ENCODE data around the gene SMAP1. TPM values are rescaled to one million over a fixed set of nuclear protein-coding genes. Genes with fewer than 3 reads are reported as not detected.

SMAP1 gene
- total RNA-seq, 1 experiment from 2014 or later, result 36.1 TPM

DNA sequence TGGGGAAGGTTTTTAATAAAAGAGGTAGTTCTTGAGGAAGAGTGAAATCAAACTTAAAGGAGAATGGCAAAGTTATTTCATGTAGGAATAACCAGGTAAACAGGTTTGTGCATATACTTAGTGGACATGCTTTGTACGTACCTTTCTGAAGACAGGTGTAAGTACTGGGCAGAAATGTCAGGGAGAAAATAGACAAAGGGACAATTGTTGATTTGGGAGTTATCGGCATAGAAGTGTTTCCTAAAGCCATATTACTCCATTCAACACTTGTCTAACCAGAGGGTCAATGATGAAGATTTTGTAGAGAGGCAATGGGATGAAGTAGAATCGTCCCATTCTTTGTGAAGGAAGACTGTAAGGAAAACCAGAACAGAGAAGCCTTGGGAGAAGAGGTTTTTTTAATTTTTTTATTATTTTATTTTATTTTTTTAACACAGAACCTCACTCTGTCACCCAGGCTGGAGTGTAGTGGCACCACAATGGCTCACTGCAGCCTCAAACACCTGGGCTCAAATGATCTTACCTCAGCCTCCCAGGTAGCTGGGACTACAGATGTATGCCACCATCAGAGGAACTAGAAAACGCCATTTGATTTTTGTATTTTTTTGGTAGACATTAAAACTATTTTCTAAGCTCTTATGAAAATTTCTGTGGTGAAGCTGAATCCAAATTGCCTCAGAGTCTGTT lies 18.0 kb downstream of the SMAP1 start:
- ChIA-PET POLR2A (no interaction called here), CTCF (interaction anchor here (0.8 to 3.0 kb wide), 6 partner anchors 18 to 465 kb away, joined by 3 to 19 read pairs (median 5); partner anchors contain the start of genes SDHAF4 and SMAP1)
- Mint-ChIP-seq H3K27ac (ENCODE audit: unreplicated experiment) (no peak overlapping the region), H3K27me3 (ENCODE audit: insufficient read depth, unreplicated experiment) (no peaks in the 10 kb centered on the region), H3K4me3 (ENCODE audit: unreplicated experiment) (no peak overlapping the region), H3K4me1 (ENCODE audit: low read depth, unreplicated experiment) (peaks cover 20% of the 10 kb centered on the region), H3K36me3 (ENCODE audit: insufficient read depth, unreplicated experiment) (no peaks in the 10 kb centered on the region), H3K9me3 (ENCODE audit: unreplicated experiment) (no peaks in the 10 kb centered on the region)
- no peaks in the 10 kb centered on the region for H3K4me1 ChIP-seq
- no peaks in the 10 kb centered on the region for H3K27me3 ChIP-seq (replicated peaks; ENCODE audit: control insufficient read depth, insufficient read depth, low read length)
- BruUV-seq (replicated peaks), result no TSS peak
- H3K9me3 ChIP-seq, result no peaks in the 10 kb centered on the region
- no peaks in the 10 kb centered on the region for H3K36me3 ChIP-seq (ENCODE audit: control insufficient read depth, insufficient read depth, low read length)
- intact Hi-C loops (cut with micrococcal nuclease; ENCODE audit: unreplicated experiment), result loop anchor here (1.0 to 5.0 kb wide), 8 partner anchors 17 to 463 kb away; partner anchors contain the start of gene SDHAF4
- H3K4me3 ChIP-seq (ENCODE audit: low read depth, low read length), result no peak overlapping the region
- no peak for DNase-seq
- TF ChIP-seq, protein P1, sequence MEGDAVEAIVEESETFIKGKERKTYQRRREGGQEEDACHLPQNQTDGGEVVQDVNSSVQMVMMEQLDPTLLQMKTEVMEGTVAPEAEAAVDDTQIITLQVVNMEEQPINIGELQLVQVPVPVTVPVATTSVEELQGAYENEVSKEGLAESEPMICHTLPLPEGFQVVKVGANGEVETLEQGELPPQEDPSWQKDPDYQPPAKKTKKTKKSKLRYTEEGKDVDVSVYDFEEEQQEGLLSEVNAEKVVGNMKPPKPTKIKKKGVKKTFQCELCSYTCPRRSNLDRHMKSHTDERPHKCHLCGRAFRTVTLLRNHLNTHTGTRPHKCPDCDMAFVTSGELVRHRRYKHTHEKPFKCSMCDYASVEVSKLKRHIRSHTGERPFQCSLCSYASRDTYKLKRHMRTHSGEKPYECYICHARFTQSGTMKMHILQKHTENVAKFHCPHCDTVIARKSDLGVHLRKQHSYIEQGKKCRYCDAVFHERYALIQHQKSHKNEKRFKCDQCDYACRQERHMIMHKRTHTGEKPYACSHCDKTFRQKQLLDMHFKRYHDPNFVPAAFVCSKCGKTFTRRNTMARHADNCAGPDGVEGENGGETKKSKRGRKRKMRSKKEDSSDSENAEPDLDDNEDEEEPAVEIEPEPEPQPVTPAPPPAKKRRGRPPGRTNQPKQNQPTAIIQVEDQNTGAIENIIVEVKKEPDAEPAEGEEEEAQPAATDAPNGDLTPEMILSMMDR (IDR thresholded peaks at IDR 0.05; ENCODE audit: insufficient read depth in 1 of 2, low read depth in 1 of 2, low read length in 1 of 2, severe bottlenecking in 1 of 2, unreplicated experiment in 1 of 2), result no peak

DNA sequence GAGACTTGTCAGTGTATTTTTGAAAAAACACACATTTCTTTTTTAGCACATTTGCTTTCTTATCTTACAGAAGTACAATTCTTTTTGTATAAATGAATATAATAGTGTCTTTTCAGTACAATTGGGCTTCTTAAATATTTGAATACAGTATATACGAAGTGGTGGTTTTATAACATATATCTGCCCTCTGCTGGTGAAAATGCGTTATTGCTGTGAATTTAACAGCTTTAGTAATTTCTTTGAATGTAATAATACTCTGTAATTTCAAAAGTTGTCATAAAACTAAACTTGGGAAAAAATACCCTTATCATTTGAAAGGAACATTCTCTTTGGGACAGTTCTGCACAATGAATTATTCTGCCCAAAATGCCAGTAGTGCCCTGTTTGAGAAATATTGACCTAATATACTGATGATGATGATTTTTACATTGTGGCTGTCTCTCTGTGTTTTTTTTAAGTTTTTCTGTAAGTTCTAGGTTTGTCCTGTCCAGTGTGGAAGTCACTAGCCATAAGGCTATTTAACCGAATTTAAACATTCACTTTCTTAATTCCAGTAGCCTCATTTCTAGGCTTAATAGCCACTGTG lies 19.0 kb downstream of the SMAP1 start:
- intact Hi-C loops (cut with micrococcal nuclease; ENCODE audit: unreplicated experiment), result loop anchor here (1.0 to 5.0 kb wide), 8 partner anchors 18 to 464 kb away; partner anchors contain the start of gene SDHAF4
- Histone ChIP-seq H3K9me3 (no peaks in the 10 kb centered on the region), H3K4me3 (ENCODE audit: low read depth, low read length) (no peak overlapping the region), H3K36me3 (ENCODE audit: control insufficient read depth, insufficient read depth, low read length) (no peaks in the 10 kb centered on the region), H3K27me3 (replicated peaks; ENCODE audit: control insufficient read depth, insufficient read depth, low read length) (no peaks in the 10 kb centered on the region), H3K4me1 (no peaks in the 10 kb centered on the region)
- CTCF ChIA-PET, result interaction anchor here (1.0 to 3.0 kb wide), 5 partner anchors 19 to 166 kb away, joined by 3 to 19 read pairs (median 5); partner anchors contain the start of genes SDHAF4 and SMAP1
- DNase-seq, result no peak
- BruUV-seq (replicated peaks), result no TSS peak
- Mint-ChIP-seq H3K27ac (ENCODE audit: unreplicated experiment) (no peak overlapping the region), H3K27me3 (ENCODE audit: insufficient read depth, unreplicated experiment) (no peaks in the 10 kb centered on the region), H3K36me3 (ENCODE audit: insufficient read depth, unreplicated experiment) (no peaks in the 10 kb centered on the region), H3K4me3 (ENCODE audit: unreplicated experiment) (no peak overlapping the region), H3K9me3 (ENCODE audit: unreplicated experiment) (no peaks in the 10 kb centered on the region), H3K4me1 (ENCODE audit: low read depth, unreplicated experiment) (peaks cover 20% of the 10 kb centered on the region)
- POLR2A ChIA-PET, result interaction anchor here (1.0 kb wide), 1 partner anchor 274 kb away, joined by 9 read pairs; the partner anchor contains the start of gene FAM135A
- TF ChIP-seq, protein P1 (IDR thresholded peaks at IDR 0.05; ENCODE audit: insufficient read depth in 1 of 2, low read depth in 1 of 2, low read length in 1 of 2, severe bottlenecking in 1 of 2, unreplicated experiment in 1 of 2), result peak; percentile 49

DNA sequence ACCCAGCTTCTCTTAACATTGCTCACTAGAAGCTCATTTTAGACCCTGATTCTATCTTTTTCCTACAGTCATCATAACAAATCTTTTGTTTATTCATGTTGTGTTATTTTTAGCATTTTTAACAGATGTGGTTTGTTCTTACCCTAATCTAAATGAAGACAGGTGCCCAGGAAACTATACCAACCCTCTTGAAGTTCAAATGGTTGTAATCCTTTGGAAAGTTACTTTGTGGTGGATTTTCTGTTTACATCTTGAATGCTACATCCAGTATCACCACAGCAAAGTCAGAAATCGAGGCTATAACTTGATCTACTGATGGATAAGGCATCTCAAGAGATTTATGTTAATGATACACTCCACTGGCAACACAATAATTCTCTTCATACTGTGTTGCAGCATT lies 26.2 kb downstream of the SMAP1 start:
- no peaks in the 10 kb centered on the region for H3K9me3 Mint-ChIP-seq (ENCODE audit: unreplicated experiment)

More for the DNA sequence above, 26.2 kb downstream of the SMAP1 start:
- no TSS peak for BruUV-seq (replicated peaks)
- Mint-ChIP-seq H3K4me1 (ENCODE audit: low read depth, unreplicated experiment) (no peaks in the 10 kb centered on the region), H3K27ac (ENCODE audit: unreplicated experiment) (no peak overlapping the region), H3K4me3 (ENCODE audit: unreplicated experiment) (no peak overlapping the region), H3K36me3 (ENCODE audit: insufficient read depth, unreplicated experiment) (peaks cover 5% of the 10 kb centered on the region), H3K27me3 (ENCODE audit: insufficient read depth, unreplicated experiment) (no peaks in the 10 kb centered on the region)
- ChIA-PET CTCF (no interaction called here), POLR2A (no interaction called here)
- intact Hi-C loops (cut with micrococcal nuclease; ENCODE audit: unreplicated experiment), result no loop called here
- H3K4me3 ChIP-seq (ENCODE audit: low read depth, low read length), result no peak overlapping the region
- DNase-seq, result no peak
- TF ChIP-seq, protein P1 (IDR thresholded peaks at IDR 0.05; ENCODE audit: insufficient read depth in 1 of 2, low read depth in 1 of 2, low read length in 1 of 2, severe bottlenecking in 1 of 2, unreplicated experiment in 1 of 2), result no peak
- no peaks in the 10 kb centered on the region for H3K36me3 ChIP-seq (ENCODE audit: control insufficient read depth, insufficient read depth, low read length)
- H3K27me3 ChIP-seq (replicated peaks; ENCODE audit: control insufficient read depth, insufficient read depth, low read length), result no peaks in the 10 kb centered on the region
- no peaks in the 10 kb centered on the region for H3K4me1 ChIP-seq
- no peaks in the 10 kb centered on the region for H3K9me3 ChIP-seq

Measured in Caco-2 (cell line).